Activated gamma-delta T cell (primary cell): ENCODE results near the gene SLC44A1.
"Not testable (repeated sequence)": the region's sequence is repeated elsewhere in the genome, so short reads cannot be mapped to it uniquely, and the experiment has no call there.

ENCODE experiments used
- DNase-seq: peaks from one replicate; lab custom pipeline; 2025; lab: John Stamatoyannopoulos, UW

The SLC44A1 gene

DNA sequence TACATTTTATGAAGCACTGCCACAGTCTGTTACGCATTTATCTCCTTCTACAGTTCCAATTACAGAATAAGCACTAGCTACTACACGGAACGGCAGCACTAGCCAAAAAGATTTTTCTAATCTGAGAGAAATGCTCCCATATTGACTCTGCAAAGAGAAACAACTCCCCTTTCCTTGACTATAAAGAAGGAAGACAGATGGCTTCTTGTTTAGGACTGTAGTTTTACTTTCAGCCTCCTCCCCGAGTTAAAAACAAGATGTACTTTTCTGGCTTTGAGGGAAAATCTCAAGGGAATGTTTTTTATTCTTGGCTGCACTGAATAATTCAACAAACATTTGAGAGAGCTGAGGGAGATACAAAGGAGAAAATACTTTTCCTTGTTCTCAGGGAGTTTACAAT is 1.9 kb upstream of the SLC44A1 start:
- DNase-seq, result no peak

DNA sequence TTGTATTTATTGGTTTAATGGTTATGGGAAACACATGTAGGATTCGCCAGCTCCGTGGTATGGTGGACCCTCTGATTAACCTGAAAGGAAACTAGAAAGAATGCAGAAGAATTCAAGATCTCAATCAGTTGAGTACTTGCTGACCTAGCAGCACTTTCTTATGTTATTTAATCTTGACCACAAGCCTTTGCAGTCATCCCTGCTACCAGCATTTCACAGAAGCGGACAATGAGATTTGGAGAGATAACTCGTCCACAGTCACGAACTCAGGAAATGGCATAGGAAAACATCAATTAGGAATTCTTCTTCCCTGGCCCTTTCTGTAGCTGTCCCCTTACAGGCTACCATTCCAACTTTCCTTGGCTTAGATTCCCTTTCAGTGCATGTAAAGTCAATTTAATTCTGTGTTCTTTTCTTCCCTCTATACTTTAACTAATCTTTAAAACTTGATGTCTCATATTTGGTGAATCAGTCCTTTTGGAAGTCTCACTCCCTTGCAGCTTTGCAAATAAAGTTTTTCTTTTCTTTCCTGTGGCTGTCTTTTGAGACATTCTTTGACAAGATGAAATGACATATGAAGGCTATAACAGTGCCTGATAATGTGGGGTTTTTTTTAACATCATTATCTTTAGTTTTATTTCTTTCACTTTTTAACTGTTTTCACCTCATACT is 1.3 kb upstream of the SLC44A1 start:
- DNase-seq, result no peak

DNA sequence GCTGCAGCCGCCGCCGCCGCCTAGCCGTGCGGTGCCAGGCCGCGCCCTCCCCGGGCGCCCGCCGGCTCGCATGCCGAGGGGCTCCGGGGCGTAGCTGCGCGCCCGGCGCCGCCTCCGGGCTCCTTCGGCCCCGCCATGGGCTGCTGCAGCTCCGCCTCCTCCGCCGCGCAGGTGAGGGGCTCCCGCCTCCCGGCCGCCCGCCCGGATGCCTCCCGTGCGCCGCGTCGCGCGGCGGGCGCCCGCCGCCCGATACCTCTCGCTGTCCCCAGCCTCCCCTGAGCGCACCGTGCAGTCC is 230 bp downstream of the SLC44A1 start:
- DNase-seq, result no peak

DNA sequence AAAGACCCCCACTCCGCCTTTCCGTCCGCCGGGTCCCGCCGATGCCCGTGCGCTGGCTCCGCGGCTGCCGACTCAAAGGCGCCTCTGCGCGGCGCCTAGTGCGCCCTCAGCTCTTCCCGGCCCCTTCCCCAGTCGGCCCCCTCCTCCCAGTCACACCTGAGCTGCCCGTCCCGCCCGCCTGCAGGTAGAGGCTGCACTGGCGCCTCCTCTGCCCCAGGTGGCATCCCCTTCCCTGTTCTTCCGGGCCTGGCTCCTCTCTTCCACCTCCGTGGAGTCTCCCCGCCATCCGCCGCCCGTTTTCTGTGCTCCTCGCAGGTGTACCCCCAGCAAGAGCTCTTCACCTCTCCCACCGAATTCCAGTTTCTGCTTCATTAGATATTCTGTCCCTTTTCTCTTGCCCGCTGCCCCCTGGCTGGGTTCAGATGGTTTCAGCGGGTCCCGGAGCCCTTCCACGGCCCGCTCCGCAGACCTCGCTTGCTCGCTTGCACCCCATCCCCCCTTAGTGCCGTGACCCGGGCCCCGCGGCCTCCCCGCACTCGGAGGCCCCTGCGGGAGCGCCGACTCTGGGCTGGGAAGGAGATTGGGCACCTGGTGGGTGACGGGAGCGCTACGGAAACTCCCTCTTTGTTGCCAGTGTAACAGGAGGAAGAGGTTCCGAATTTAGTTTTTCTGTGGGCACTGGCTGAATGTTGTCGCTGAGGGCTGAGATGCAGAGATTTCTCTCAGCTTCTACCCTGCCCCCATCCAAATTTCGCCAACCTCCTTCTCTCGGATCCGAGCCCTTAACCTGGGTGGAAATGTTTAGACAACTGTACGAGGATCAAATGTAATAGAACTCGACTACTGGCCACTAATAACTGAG is 809 bp downstream of the SLC44A1 start:
- peak; percentile 15 for DNase-seq

DNA sequence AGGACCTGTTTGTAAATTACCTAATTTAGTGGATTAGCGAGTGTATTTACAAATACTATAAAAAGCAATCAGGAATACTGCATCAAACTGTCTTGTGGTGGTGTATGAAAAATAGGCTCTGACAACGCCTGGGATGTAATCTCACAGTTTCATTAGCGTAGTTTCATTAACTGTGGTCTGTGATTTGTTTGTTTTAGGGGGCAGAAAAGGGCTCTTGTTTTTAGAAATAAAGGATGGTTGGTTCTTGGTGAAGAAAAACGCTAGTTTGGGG is 1.4 kb downstream of the SLC44A1 start:
- DNase-seq, result no peak

DNA sequence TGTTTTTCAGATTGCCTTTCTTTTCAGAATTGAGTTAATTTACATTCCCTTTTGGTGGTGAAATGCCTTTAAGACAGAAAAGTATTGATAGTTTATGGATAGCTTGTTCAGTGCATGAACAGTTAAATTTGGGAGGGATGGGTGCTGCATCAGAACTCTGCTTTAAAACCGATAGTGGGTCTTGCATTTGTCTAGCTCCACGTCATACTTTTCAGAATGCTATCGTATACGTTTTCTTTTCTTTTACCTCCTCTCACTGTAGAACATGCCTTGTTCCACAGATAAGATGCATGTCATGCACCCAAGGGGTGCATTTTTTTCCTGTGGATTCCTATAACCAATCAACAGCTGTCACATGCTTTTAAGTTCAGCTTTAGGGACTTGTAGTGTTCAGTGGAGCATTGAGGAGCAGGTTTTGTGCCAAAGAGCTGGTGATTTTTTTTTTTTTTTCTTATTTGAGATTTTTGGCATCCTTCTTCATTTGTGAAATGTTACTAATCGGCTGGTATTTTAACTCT is 2.3 kb downstream of the SLC44A1 start:
- no peak for DNase-seq

DNA sequence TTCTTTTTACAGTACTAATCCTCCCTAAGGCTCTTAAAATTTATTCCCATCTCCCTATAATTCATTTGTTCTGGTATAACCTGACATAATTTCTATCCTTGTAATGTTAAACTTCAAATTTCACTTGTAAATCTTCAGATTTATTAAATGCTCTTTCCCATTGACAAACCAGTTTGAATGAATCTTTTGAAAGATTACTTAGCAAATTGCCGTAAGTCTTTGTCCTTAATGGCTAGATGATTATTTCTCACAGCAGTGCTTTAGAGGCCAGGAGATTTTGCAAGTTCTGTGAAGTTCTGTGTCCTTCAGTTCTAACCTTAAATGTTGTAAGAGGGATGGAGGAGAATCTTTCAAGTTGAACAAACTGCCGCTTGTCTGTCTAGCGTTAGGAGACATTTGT is 4.2 kb downstream of the SLC44A1 start:
- no peak for DNase-seq

DNA sequence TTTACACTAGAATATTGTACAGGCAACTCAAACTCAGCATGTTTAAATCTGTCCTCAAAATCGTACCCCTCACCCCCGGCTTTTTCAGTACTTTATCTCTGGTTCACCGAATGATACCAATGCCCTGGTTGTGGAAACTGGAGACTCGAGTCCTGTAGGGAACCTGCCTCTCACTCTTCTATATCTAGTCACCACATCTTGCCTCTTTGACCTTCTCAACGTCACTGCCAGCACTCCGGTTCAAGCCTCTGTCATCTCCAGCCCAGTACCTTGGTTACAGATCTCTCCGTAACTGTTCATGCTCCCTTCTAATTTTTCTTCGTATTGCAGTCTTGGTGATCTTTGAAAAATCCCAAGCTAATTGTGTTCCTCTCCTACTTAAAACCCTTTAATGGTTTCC is 6.7 kb downstream of the SLC44A1 start:
- DNase-seq, result no peak

DNA sequence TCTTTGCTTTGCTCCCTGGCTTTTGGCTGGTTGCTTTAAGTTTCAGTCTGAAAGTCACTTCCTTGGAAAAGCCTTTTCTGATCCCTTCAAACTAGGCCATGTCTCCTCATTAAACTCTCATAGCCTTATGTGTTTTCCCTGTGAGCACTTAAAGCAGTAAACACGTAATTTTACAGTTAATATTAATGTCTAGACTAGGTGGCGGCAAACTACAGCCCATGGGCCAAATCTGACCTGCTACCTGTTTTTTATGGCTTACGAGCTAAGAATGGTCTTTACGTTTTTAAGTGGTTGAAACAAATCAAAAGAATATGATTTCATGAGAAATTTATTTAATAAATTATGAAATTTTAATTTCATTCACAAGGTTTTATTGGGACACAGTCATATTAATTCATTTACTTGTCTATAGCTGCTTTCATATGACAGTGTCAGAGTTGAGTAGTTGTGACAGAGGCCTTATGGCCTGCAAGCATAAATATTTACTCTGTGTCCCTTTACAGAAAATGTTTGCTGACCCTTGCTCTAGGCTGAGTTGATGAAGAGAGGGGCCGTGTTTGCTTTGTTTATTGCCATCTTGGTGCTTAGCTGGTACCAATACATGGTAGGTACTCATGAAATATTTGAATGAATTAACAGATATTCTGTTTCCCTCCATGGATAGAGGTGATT is 7.4 kb downstream of the SLC44A1 start:
- DNase-seq, result no peak

DNA sequence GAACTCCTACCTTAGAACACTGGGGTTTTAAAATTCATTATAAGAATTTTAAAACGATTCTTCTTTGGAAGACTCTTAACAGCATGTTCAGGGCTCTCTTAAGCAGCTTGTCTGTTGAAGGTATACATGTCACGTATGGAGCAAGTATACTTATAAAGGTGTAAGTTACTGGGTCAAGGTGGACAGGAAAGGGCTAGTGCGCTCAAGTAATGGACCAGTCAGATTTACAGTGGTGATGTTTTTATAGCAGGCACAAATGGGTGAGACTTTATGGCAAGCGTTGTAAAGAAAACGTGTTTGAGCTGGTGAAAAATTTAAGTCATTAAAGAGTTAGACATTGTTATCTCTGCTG is 7.9 kb downstream of the SLC44A1 start:
- DNase-seq, result no peak

DNA sequence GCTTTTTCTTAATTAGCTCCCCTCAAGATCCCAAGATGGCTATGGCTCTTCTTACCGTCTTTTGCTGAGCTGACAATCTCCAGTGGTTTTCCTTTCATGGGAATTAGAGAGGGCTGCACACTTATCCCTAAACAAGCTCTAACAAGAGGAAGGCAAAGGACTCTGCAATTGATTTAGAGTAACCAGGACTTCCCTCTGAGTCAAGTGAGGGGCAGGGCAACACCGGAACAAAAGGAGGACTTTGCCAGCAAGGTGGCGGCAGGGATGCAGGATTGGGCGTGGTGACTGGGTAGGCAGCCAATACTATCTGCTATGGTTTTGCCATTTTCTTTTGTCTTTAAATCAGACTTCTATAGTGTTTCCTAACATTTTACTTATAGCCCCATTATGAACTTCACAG is 9.8 kb downstream of the SLC44A1 start:
- no peak for DNase-seq

DNA sequence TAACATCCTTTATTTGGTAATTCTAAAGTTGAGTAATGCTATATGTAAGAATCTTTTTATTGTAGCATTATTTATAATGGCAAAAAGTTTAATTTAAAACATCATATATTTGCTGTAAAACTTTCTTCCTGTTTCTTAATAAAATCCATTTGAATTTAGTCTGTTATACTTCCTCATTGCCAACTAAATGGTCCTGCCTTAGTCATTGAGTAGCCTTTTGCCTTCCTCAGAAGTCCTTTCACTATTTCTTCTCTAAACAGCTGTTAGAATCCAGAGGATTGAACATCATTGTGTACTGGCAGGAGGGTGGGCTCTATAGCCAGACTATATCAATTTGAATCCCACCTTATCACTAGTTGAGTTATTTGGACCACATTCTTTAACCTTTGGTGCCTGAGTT is 11.0 kb downstream of the SLC44A1 start:
- no peak for DNase-seq

DNA sequence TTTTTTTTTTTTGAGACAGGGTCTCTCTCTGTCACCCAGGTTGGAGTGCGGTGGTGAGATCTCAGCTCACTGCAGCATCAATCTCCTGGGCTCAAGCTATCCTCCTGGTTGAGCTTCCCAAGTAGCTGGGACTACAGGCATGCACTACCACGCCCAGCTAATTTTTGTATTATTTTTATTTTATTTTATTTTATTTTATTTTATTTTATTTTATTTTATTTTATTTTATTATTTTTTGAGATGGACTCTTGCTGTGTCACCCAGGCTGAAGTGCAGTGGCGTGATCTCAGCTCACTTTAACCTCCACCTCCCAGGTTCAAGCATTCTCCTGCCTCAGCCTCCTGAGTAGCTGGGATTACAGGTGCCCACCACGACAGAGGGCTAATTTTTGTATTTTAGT is 12.1 kb downstream of the SLC44A1 start:
- DNase-seq, result not testable (repeated sequence)

DNA sequence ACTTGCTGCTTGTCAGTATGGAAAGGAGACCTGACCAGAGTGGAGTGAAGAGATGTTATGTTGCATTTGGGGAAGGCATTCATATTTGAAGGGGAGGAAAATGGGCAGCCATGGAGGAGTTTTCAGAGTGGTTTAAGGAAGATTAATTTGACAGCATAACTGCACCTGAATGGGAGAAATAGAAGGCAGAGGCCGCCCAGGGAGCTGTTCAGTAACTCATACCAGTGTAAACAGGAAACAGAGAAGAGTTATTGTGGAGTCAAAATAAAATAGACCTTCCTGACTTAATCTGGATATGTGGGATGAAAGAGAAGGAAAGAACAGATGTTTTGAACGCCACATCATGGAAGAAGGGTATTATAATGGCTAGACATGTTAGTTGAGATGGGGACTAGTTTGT is 13.4 kb downstream of the SLC44A1 start:
- no peak for DNase-seq

DNA sequence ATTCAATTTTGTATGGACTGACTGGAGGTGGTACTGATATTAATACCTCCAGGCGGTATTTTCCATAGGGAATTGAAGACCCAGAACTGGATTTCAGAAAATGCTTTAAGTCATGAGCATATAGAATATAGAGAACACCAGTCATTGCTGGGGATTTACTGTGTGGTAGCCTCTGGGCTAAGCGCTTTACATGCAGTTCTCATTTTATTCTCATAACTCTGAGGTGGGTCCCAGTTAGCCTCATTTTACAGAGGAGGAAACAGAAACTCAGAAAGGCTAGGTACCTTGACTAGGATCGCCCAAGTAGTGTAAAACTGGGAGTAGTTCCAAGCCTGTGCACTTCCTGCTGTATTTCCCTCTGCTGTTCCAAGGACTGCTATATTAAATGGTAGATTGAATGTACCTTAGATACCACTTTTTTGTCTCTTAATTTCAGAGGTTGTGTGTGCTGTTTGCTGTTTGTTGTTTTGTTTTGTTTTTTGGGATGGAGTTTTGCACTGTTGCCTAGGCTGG is 13.8 kb downstream of the SLC44A1 start:
- no peak for DNase-seq

DNA sequence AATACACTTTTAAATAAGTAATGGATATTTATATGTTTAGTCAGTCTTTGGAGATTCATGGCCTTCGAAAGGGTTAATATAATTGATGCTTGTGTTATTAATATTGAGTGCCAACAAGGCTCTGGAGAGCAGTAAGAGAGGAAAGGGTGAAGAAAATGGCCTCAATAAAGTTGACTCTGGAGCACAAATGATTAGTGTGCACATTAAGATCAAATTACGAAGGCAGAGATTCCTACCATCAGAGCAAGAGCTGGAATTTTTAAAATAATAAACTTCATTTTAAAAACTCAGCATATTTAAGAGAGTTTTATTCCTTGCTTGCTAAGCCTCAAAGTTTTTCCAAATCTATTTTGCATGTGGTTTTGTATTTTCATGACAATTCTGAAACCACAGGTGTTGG is 14.8 kb downstream of the SLC44A1 start:
- DNase-seq, result no peak

DNA sequence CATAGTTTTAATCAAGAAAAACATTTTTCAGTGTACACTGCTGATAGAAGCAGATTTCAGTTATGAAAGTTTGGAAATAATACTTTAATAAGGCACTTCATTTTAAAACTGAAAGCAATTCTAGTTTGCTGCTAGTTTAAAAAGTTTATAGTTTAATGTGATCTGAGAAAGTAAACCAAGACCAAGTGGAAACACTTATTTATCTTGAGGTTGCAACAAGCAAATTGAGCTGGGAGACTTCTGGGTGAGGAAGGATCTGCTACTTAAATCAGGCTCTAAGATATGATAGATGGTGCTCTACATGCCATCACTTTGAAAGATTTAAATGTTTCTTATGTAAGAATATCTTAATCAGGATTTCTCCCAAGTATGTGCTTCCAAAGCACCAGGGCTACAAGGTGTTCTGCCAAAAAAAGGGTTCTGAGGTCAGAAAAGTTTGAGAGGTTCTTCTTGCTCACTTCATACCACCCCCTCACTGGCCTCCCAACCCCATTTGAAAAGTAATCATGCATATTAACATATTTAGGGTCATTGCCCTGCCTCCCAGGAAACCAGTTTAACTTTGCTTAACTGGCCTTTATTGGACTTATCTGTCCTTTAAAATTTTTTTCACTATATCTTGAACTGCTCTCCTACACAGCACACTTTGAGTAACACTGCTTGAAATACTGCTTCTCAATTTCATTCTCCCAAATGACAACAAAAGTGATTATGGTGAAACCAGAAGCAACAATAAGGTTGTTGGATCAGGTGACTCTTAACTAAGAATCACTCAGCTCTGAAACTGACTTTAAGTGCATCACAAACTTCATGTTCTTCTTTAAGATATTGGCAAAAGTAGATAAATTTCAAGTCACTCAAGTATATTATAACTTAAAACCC is 15.5 kb downstream of the SLC44A1 start:
- no peak for DNase-seq

DNA sequence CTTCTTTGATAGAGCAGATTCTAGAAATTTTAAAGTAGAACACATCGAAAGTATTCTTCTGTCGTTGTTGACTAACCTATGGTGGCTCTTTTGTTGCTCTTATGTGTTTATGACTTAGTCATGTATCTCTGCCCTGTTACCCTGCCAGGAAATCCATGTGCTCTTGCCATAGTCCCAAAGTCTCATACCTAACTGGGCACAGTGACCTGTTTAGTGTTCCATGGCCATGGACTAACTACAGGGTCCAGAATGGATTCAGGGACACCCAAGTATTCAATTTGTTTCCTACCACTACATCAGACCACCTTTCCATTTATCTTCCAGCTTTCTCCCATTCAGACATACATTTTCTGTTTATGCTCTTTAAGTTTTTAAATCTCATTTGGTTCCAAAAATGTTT is 18.0 kb downstream of the SLC44A1 start:
- DNase-seq, result no peak

DNA sequence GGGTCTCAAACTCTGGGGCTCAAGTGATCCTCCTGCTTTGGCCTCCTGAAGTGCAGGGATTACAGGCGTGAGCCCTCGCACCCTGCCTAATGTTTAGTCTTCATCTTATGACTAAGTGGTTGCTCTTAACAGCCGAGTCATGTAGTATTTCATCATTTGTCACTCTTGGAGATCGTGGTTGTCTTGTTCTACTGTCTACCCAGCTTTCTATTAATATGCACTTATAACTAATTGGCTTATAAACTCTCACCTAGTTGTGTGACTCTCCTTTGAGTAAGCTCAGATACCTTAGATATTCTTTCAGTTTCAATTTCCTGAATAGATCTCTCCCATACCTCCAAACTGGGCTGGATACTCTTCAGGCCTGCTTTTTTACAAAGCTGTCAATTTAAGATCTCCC is 19.9 kb downstream of the SLC44A1 start:
- DNase-seq, result no peak

DNA sequence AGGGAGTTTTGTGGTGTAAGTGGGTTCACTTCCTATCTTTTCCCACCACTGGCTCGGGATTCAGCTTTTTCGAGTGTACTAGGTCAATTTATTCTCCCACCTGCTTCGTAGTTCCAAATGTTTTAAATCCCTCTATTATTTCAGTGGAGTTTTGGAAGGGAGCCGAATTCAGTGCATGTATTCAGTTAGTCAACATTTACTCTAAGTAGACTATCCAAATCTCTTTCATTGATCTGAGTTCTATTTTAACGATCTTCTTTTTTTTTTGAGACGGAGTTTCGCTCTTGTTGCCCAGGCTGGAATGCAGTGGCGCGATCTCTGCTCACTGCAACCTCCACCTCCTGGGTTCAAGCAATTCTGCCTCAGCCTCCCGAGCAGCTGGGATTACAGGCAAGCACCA is 23.8 kb downstream of the SLC44A1 start:
- DNase-seq, result not testable (repeated sequence)

DNA sequence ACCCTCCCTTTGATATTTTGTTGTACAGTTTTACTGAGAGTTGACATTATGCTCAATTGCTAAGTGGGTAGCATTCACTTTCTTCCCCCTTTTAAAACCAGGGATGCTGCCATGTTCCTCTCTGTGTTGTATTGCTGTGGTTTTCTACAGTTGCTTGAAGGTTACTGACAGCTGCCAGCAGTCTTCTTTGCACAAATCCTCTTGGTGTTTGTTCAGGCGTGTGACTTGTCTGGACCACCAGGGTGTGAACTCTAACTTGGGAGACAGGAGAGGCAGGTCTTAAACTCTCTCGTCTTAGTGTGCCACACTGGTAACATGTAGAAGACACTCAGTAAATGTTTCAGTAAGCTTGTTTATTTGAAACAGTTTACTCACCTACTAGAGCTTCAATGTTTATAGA is 25.1 kb downstream of the SLC44A1 start:
- no peak for DNase-seq

DNA sequence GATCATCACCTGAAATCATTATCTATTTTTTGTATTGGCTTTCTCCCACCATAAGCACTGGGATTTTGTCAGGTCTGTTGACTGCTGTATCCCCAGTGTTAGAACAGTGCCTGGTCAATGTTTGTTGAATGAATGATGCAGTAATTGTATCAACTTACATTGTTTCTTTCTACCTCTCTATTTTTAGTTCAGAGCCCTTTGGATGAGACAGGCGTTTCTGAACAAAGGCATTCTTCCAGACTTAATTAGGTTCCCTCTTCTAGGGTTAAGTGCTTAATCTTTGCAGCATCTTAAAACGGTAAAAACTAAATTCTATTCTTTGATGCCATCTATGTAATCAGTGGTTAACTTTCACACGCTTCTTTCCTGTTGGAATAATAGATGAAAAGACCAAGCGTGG is 26.3 kb downstream of the SLC44A1 start:
- no peak for DNase-seq
